Measurements from ENCODE around the gene CRISP2.

- no peak for TF ChIP-seq MAX (IDR thresholded peaks at IDR 0.05)
- TF ChIP-seq TAF1 (conservative IDR thresholded peaks at IDR 0.05) = no peak
Observed at GRCh38 chr6:49676671-49677281, 36.6 kb downstream of the CRISP2 start.
